NOMO-1 (cell line): Measurements from ENCODE around the gene EVA1C.
"Not testable (repeated sequence)": the region's sequence is repeated elsewhere in the genome, so short reads cannot be mapped to it uniquely, and the experiment has no call there.

Experiments
- DNase-seq, 2 experiments: peaks; one replicate each; lab custom pipeline; 2025; ENCODE audit not compliant: unreplicated experiment in 2 of 2; lab: John Stamatoyannopoulos, UW

The EVA1C gene, protein sequence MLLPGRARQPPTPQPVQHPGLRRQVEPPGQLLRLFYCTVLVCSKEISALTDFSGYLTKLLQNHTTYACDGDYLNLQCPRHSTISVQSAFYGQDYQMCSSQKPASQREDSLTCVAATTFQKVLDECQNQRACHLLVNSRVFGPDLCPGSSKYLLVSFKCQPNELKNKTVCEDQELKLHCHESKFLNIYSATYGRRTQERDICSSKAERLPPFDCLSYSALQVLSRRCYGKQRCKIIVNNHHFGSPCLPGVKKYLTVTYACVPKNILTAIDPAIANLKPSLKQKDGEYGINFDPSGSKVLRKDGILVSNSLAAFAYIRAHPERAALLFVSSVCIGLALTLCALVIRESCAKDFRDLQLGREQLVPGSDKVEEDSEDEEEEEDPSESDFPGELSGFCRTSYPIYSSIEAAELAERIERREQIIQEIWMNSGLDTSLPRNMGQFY

DNA sequence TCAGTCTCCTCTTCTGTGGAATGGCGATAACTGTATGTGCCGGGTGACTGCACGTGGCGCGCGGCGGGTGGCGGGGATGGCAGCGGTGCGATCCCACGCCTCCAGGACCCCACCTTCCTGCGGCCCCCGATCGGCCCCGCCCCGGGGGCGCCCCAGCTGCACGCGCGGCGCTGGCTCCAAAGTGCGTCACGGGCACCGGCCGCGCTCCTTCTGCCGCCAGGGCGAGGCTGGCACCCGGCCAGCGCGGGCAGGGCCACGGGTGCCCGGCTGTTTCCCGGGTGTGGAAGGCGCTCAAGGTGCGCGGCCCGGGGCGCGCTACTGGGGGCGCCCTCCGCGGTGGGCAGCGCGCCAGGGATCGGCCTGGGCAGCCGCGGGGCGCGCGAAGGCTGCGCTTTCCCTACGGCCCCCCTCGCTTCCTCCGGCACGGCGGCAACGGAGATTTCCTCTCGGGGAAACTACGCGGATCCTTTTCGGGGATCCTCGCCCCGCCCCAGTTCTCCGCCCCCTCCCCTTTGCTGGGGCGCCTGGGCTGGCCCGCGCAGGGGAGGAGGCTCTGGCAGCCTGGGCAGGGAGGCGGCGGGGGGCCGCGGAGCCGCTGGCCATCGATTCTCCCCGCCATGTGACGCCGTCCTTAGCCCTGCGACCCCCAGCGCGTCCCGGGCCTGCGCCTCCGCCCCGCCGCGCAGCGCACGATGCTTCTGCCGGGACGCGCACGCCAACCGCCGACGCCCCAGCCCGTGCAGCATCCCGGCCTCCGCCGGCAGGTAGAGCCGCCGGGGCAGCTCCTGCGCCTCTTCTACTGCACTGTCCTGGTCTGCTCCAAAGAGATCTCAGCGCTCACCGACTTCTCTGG lies at the start of gene EVA1C:
Gene EVA1C (plus strand): TSS at position 545 of the 853 bp plus-strand sequence. CDS start 148 bp downstream, at position 693.
- no peak for DNase-seq

DNA sequence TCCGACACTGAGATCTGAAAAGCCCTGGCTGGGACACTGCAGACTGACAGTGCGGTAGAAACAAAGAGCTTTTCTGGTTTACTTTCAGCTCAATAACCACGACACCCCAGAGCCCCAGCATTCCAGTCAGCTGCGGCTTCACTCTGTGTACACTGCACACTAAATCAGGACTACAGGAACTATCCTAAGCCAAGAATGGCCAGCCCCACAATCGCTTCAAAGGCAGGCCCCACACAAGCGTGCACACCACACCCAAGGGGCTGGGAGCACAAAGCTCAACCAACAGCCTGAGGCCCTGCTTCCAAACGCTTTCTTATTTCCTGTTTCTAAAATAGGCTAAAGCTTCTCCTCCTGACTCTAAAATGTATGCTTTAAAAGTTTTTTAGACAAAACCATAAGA lies 48.1 kb upstream of the EVA1C start:
- DNase-seq, result peak; percentile 50 to 59

DNA sequence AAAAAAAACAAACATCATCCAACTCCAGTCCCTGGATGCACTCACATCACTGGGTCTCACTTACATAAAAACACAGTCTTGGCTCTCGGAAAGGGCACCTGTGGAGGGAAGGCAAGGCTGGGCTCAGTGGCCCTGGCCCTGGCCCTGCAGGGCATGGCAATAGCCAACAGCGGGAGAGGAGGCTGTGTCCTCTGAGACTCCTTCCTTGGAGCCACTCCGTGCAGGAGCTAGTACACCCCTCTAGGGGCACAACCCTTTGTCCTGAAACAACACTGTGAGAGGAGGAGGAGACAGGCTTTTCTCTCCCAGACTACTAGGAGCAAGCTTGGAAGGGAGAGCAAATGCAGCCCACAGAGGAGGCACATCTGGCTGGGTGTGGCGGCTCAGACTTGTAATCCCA lies 47.7 kb upstream of the EVA1C start:
- DNase-seq, result peak in 1 of 2 experiments; percentile 1

DNA sequence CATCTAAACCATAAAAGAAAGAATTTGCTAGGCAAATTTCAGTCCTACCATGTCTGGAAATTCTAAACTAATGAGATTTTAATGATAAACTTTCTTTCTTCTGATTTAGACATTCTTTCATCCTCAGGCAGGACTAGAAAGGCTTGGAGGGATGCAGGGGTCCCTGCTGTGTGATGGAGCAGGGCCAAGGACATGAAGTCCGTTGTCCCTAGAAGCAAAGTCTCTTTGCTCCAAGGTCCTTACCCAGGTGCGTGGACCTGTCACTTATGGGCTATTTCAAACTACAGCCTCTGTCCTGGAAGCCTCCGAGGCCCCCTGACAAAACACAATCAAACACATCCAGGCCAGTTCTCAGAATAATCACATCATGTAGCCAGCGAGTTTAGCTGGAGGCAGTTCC lies 46.3 kb upstream of the EVA1C start:
- DNase-seq, result no peak

DNA sequence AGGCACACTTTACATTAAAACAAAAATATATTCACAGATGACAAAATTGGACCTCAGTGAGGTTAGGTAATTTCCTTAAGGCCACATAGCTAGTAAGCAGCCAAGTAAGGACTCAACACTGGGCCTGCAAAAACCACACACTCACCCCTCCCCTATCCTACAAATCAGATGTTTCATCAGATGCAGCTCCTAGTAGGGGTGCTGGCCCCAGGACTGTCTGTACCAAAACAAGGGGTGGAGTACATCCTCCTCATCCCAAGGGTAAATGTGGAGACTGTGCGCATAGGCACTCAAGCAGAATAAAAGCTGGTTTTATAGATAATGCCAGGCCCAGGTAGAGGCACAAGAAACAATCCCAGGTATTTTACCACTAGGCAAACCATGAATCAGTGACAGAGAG lies 45.3 kb upstream of the EVA1C start:
- DNase-seq, result peak in 1 of 2 experiments; percentile 7

DNA sequence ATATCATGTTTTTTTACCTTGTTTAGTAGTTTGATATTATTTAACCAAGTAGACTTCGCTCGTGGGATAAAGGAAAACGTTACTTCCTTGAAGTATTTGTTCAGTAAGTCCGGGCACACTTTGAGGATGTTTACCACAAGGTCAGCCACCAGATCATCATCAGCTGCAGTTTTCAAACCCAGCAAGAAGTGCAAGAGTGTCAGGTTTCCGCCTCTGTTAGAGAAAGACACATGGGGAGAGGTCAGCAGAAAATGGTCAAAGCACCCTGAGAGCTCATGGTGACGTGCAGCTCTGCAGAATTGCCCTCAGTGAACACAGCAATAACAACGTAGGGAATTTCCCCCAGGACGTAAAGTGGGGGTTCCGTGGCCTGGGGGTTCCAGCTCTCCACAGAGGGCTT lies 44.1 kb upstream of the EVA1C start:
- no peak for DNase-seq

DNA sequence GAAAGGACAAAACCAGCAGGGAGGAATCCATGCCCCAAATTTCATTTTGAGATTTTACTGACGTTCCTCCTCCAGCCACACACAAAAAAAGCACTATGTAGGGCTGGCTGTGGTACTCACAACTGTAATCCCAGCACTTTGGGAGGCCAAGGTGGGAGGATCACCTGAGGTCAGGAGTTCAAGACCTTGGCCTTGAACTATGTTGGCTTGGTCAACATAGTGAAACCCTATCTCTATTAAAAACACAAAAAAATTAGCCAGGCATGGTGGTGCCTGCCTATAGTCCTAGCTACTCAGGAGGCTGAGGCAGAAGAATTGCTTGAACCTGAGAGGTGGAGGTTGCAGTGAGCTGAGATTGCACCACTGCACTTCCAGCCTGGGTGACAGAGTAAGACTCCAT lies 43.5 kb upstream of the EVA1C start:
- DNase-seq, result not testable (repeated sequence)

DNA sequence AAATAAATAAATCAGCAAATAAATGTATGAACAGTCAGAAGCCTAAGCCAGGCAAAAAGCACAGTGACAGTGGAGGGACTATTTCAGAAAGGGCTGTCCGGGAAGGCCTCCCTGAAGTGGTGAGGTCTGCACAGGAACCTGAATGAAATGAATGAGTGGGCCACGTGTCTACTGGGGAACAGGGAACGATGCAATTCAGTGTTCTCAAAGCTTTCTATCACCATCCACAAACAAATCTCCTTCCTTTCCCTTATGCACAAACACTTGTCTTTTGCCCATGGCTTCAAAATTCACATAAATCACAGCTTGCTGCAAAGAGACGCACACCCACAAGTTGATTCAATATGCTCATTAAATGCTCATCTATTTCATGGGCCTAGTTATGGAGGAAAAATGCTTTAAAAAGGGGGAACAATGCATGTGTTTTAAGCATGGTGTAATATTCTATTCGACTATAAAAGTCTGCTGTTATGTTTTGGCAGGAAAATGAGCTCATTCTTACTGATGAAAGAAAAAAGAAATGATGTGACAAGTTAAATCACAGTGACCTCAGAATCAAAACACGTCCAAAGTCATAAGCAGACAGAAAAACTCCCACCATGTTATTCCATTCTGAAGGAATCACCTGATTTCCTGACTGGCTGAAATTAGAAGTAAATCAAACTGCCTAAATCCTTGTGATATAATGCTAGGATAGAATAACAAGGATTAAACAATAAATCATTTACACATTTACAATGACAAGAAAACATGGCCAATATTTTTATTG lies 41.3 kb upstream of the EVA1C start:
- DNase-seq, result no peak

DNA sequence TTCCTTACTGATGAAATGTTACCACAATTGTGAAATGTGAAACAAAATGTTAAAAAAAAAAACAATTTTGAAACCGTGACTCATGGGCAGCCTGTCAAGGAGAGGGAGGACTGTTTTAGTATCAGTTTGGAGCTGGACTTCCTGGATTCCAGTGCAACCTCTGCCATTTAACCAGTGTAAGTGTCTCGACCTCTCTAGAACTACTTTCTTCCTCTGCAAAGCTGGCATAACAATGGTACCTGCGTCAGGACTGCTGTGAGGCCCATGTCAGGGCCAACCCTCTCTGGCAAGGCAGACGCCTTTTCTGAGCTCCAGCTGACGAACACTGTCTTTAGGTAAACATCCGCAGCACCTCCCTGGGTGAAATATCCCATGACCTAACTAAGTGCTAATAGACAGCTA lies 40.6 kb upstream of the EVA1C start:
- peak; percentile 48 to 90 for DNase-seq

DNA sequence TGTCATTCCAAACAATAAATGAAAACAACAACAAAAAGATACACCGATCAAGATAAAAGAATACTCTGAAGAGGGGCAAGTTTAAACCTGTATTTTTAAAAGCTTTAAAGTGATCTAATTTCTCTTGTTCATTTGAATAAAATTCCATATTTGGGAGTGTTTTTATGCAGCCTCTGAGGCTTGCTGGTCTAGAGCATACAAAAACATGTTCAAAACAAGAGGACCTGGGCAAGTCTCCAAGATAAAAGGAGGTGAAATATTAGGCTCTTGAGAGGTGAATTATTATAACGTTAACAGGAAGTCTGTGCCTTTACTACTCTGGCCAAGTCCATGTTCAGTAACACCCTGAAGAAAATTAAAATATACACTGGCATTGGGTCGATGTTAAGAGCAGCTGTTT lies 39.8 kb upstream of the EVA1C start:
- no peak for DNase-seq

DNA sequence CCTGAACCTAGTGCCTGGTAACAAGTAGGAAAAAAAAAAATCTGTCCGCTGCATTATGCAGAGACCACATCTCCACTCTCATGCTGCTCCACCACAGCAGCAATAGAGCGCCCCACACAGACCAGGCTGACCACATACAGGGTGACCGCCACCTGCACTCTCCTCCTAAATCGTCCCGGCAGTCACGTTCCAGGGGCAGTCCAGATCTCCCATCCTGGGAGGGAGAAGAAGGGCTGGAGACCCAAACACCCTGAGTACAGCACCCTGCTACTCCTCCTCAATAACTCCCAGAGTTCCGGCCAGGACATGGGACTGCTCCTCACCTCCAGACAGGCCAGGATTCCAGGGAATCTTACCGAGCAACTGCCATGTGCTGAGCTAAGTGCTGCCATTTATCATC lies 35.0 kb upstream of the EVA1C start:
- DNase-seq, result no peak

DNA sequence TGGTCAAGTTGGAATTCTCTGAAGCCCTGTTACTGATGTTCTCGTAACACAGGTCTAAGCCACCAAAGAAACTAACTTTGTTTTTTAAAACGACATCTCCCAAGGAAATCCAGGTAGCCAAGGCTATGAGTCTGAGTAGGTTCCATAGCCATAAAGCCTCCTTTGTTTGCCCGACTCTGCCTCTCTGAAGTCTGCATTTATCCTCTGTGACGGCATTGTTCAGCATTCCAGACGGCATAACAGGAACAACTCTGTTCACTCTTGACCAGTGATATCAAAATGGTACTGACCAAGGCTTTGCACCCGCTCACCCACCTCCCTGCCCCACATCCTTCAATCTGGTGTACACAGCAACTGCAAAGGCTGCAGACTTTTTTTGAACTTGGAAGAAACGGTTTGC lies 34.5 kb upstream of the EVA1C start:
- no peak for DNase-seq

DNA sequence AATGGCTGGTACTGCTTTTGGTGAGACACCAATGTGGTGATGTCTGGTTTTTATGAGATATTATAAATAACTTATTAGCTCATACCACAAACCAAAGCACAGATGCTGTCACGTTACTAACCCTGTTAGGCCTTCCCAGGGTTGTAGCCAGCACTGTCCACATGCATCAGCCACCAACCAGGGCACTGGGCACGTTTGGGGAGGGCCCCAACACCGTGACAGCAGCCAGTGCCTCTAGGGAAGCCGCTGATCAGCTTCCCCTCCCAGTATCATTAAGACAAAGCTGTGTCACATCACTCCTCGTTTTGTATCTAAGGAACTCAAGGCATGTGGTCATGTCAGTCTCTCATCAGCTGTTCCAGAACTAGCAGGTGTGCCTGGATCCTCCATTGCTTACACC lies 33.5 kb upstream of the EVA1C start:
- DNase-seq, result no peak

DNA sequence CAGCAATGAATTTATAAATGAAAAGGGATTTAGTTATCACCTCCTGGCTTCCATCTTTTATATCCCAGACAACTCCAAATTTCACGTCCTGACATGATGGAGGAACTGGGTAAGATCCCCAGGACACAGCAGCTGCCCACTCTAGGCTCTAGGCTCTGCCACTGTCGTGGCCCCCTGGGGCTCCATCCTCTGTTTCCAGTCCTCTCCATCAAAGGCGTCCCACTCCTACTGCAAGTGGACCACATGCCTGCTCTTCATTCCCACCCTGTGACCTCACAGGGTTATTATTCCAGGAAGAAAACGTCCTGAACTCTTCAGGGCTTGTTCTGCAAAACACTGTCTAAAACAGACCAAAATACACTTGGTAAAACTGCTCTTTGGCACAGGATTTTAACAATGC lies 31.6 kb upstream of the EVA1C start:
- DNase-seq, result no peak

DNA sequence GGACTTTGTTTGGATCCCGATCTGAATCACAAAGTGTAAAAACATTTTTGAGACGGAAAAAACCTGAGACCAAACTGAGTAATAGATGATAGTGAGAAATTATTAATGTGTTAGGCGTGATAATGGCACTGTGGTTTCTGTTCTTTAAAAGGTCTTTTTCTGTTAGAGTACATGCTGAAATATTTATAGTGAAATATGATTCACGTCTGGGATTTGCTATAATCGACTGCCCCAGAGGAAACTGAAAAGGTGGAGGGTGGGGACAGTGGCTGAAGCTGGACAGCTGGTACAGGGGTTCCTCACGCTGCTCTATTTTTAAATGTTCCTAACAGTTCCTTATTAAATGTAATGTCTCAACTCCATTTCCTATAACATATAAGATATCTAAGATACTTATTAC lies 30.9 kb upstream of the EVA1C start:
- no peak for DNase-seq

DNA sequence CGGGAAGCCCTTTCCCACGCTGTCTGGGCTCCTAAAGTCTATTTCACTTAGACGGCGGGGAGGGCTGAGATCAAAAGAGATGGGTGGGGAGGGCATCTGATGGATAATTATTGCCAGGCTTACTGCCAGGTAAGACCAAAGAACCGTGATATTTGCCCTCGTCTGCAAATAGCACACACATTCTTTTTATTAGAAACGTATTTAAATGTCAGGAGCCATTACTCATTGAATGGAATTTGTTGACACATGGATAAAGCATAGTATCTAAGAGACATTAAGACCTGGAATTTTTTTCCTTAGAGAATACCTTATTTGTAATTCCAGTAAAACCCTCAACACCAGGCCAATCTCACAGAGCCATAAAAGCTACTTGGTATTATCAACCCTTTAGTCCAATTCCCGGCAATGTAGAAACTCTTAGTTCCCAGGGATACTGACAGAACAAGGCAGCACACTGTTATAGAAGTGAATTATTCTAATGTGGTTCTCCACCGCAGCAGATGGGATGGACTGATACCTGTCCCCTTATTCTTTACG lies 30.3 kb upstream of the EVA1C start:
- no peak for DNase-seq

DNA sequence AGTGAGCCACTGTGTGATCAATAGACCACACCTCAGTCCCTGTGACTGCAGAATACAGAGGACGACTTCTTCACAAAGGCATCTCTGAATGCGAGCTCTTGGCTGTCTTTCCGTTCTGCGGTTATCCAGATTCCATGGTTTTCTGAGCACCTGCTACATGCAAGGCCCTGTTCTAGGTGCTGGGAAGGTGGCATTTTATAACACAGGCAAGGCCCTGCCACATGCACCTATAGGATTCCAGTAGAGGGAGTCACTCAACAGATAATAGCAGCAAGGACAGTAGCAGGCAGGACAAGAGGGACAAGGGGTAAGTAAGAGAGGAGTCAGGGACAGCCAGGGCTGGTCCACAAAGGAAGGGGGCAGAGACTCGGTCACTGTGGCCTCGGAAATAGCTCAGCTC lies 28.7 kb upstream of the EVA1C start:
- no peak for DNase-seq

DNA sequence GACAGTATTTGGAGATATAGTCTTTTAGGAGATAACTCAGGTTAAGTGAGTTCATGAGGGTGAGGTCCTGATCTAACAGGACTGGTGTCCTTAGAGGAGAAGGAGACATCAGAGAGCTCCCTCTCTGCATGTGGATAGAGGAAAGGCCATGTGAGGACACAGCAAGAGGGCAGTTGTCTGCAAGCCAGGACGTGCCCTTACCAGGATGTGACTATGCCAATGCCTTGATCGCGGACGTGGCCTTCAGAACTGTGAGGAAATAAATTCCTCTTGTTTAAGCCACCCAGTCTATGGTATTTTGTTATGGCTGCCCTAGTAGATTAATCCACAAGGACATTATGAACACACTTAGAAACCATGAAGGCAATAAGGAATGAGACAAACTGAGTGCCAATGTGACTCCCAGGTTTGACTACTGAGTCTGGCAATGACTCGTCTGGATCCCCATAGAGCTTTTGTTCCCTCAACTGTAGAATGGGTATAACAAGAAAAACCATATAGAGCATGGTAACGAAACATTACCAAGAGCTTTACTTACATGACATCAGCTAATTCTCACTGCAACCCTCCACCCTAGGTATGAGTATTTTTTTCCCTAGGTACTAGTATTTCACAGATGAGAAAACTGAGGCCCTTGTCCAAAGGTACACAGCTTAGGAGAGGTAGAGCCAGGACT lies 26.2 kb upstream of the EVA1C start:
- no peak for DNase-seq

DNA sequence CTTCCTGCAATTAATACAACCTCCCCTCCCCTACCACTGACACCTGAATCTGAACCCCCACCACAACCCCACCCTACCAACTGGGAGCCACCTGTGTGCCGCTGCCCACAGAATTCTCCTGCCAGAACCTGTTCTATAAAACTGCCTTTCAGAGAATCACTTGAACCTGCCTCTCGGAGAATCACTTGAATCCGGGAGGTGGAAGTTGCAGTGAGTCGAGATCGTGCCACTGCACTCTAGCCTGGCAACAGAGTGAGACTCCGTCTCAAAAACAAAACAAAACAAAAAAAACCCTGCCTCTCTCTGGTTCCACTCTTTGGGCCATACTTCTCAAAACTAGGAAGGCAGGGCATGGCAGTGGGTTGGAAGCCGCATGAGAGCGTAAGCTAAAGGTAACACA lies 25.4 kb upstream of the EVA1C start:
- DNase-seq, result no peak

DNA sequence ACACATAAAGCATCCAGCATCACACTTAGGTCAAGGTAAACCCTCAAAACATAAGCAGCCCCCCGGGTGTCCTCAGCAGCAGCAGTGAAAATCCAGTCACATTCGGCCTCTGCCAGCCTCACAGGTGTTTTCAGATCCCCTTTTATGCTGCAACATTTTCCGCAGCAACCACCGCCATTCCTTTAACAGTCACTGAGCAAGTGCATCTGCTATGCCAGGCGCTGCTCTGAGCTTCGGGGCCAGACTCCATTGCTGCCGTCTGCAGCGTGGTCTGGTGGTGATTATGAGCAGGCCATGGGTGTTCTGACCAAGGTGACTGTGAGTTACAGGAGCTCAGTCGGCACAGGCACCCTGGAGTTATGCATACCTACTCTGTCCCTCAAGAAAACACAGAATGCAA lies 24.2 kb upstream of the EVA1C start:
- no peak for DNase-seq
